Right lobe of liver (tissue), 6 donors: ENCODE results near the gene IPPK. TPM values are rescaled to one million over a fixed set of nuclear protein-coding genes. Genes with fewer than 3 reads are reported as not detected.

Experiments used
- ATAC-seq, 4 donors: fragments of 200-7000 bp; cut with Tn5 transposase; one replicate each; pipeline ENCODE4 v1.9.1; 2020; ENCODE audit warnings: mild to moderate bottlenecking in 4 of 4, moderate library complexity in 4 of 4
- DNase-seq, 3 donors: peaks; one replicate each; pipeline ENCODE4 v3.0.0-alpha.2; 2020
- H3K27ac ChIP-seq, 3 donors: fragments of 200-600 bp; one replicate each; pipeline ENCODE4 v1.8.0; 2022
- H3K27me3 ChIP-seq, 2 donors: fragments of 200-600 bp; one replicate each; pipeline ENCODE4 v1.8.0; 2022
- H3K36me3 ChIP-seq, 4 donors: fragments of 200-600 bp; sonication (generic) in 1 of 4; one replicate each; pipeline versions ENCODE4 v1.5.1 to v1.8.0; 2017 to 2022; ENCODE audit warnings: control low read depth in 1 of 4
- H3K4me1 ChIP-seq, 4 donors: fragments of 200-600 bp; sonication (generic) in 1 of 4; one replicate each; pipeline versions ENCODE4 v1.5.1 to v1.8.0; 2017 to 2022; ENCODE audit warnings: control low read depth in 1 of 4
- H3K4me3 ChIP-seq, 3 donors: fragments of 200-600 bp; one replicate each; pipeline ENCODE4 v1.8.0; 2022
- H3K9me3 ChIP-seq, 4 donors: fragments of 200-600 bp; sonication (generic) in 1 of 4; one replicate each; pipeline versions ENCODE4 v1.5.1 to v1.8.0; 2017 to 2022; ENCODE audit warnings: control low read depth in 1 of 4
- CTCF ChIP-seq, 4 donors: fragments of 200-600 bp in 3 of 4; fragments of 450-650 bp in 1 of 4; IDR thresholded peaks; one replicate each; pipeline versions ENCODE4 v1.5.1 to v1.8.0; 2016 to 2022; ENCODE audit warnings: antibody characterized with exemption in 4 of 4, mild to moderate bottlenecking in 2 of 4
- POLR2A ChIP-seq: fragments of 450-650 bp; IDR thresholded peaks from one replicate; pipeline ENCODE4 v1.6.1; 2017; ENCODE audit warnings: antibody characterized with exemption, mild to moderate bottlenecking
- WGBS: methylation state at CpG from one replicate; pipeline ENCODE4 v1.1.6; 2018; ENCODE audit warnings: low coverage, low lambda C conversion rate; ENCODE audit not compliant: insufficient coverage; ENCODE audit errors: missing lambda C conversion rate; 5-methylcytosine and 5-hydroxymethylcytosine counted together
- intact Hi-C, 2 donors: fragments of 100-400 bp; cut with DNase I; formaldehyde crosslinking; loops; one replicate each; pipeline versions ENCODE4 v1.11.2 to v1.14.1; 2022
- total RNA-seq, 6 experiments: library from RNA; depleted of rRNA in 2 of 6; stranded (reverse); fragments of >200 nt in 2 of 6; fragmentation: NEBNext Ultra II Directional in 3 of 6; extraction: Animal tissue kit (Norgen Biotek cat#: 25700) in 3 of 6; gene quantifications; one replicate each; pipeline versions ENCODE4 v1.1.0 to v1.2.4, GENCODE V29; 2016 to 2023
- donor health status: DM: no; HTN: yes; CAD: no.
- donor health status: DM: no; HTN: no; CAD: no.
- donor health status: DM: no; HTN: no; CAD: no.
- donor health status: DM: no; HTN: yes; CAD: no.
- donor health status: DM: no; HTN: yes; CAD: no.

IPPK gene
- total RNA-seq, 6 experiments from 2014 or later: 2.4 to 4.9 (median 3.7) TPM

- ATAC-seq: no peak
- H3K4me3 ChIP-seq: no peak overlapping the region
These were observed 8.8 kb downstream of the IPPK start for GRCh38 chr9:92661127-92661526.

DNA sequence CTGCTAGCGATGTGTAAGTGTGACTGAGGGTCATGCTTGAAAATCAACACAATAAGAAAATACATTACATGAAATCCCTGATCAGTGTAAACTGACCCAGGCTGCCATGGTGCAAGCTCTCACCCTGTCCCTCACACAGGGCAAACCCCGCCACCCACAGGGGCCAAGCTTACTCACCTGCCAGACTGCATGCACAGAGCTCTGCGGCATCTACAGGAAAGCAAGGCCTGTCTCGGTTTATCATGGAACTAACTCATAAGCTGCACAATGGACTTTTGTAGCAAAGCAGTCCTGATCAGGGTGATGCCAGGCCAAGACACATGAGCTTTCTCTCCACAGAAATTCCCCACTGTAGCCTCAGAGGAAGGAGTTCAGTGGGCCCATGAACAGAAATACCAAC, 9.7 kb downstream of the IPPK start:
- ATAC-seq (no peak), DNase-seq (no peak)
- Histone ChIP-seq H3K9me3 (no peaks in the 10 kb centered on the region), H3K4me3 (no peak overlapping the region), H3K4me1 (peaks cover 0 to 16% (median 6%) of the 10 kb centered on the region in 4 donors), H3K36me3 (no peaks in the 10 kb centered on the region), H3K27me3 (no peaks in the 10 kb centered on the region), H3K27ac (no peak overlapping the region)
- intact Hi-C loops: loop anchor here in 1 of 2 donors (10.0 kb wide), 1 partner anchor 105 kb away; the partner anchor contains the start of gene BICD2
- whole genome bisulfite sequencing: 63% methylated on average over 2 of the region's 4 CpGs
- TF ChIP-seq POLR2A (no peak), CTCF (IDR thresholded peaks at IDR 0.05) (no peak)

More at GRCh38 chr9:92661127-92661526, 8.8 kb downstream of the IPPK start:
- Histone ChIP-seq H3K36me3 (no peaks in the 10 kb centered on the region), H3K4me1 (peaks cover 0 to 13% (median 6%) of the 10 kb centered on the region in 4 donors), H3K27me3 (no peaks in the 10 kb centered on the region), H3K27ac (no peak overlapping the region), H3K9me3 (no peaks in the 10 kb centered on the region)
- intact Hi-C loops: loop anchor here in 1 of 2 donors (10.0 kb wide), 1 partner anchor 104 kb away; the partner anchor contains the start of gene BICD2
- no peak for DNase-seq
- WGBS: no CpG with 5 or more reads among the region's 5 CpGs
- no peak for TF ChIP-seq CTCF (IDR thresholded peaks at IDR 0.05)
- TF ChIP-seq POLR2A: no peak

DNA sequence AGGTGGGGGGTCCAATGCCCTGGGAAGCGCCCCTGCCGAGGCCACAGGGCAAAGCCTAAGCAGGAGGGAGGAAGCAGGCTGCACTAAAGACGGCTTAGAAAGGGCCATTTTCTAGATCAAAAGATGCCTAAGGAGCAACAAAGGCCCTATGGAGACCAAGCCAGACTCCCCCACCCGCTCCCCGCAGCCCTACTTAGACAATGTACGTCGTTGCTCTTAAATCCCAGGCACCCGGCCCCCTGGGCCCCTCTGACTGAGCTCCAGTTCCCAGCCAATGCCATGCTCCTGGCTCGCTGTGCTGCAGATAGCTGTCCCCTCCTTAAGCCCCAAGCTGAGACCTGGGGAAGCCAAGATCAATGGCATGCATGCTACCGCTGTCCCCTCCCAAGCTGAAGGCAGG, 10.3 kb downstream of the IPPK start:
- Histone ChIP-seq H3K4me3 (no peak overlapping the region), H3K9me3 (no peaks in the 10 kb centered on the region), H3K36me3 (no peaks in the 10 kb centered on the region), H3K4me1 (peaks cover 0 to 13% (median 6%) of the 10 kb centered on the region in 4 donors), H3K27me3 (no peaks in the 10 kb centered on the region), H3K27ac (no peak overlapping the region)
- intact Hi-C loops: no loop called here
- ATAC-seq (no peak), DNase-seq (no peak)
- 96% methylated on average over 5 of the region's 10 CpGs for WGBS
- no peak for TF ChIP-seq POLR2A
- no peak for TF ChIP-seq CTCF (IDR thresholded peaks at IDR 0.05)

- DNase-seq: no peak
- WGBS: 92% methylated on average over 4 of the region's 4 CpGs
- H3K36me3 ChIP-seq: no peaks in the 10 kb centered on the region
These were observed 11.3 kb downstream of the IPPK start for GRCh38 chr9:92658611-92659010.

More at GRCh38 chr9:92658611-92659010, 11.3 kb downstream of the IPPK start:
- Histone ChIP-seq H3K4me1 (peaks cover 0 to 13% (median 6%) of the 10 kb centered on the region in 4 donors), H3K27ac (no peak overlapping the region), H3K9me3 (no peaks in the 10 kb centered on the region), H3K27me3 (no peaks in the 10 kb centered on the region), H3K4me3 (no peak overlapping the region)
- no peak for ATAC-seq
- intact Hi-C loops: no loop called here
- TF ChIP-seq CTCF (IDR thresholded peaks at IDR 0.05): no peak
- no peak for TF ChIP-seq POLR2A
